ENCODE results near the gene PAK5. TPM values are rescaled to one million over a fixed set of nuclear protein-coding genes. Genes with fewer than 3 reads are reported as not detected.

PAK5 gene
- total and polyA plus RNA-seq, 2 of the 13 experiments (the other 11 are each of a cell fraction or from before 2014, with no cell fraction given), result not detected

GRCh38 chr20:9711872-9712271 is 127.0 kb downstream of the PAK5 start:
- Histone ChIP-seq H3K79me2 (ENCODE audit: insufficient read depth, low read length) (no peaks in the 10 kb centered on the region), H3K36me3 (replicated peaks in 1 of 2; ENCODE audit: control insufficient read depth in 1 of 2, insufficient read depth in 2 of 2, low read length in 2 of 2) (no peaks in the 10 kb centered on the region), H3K27ac (ENCODE audit: extremely low read length, insufficient read depth, low read length) (no peak overlapping the region), H3K9ac (ENCODE audit: insufficient read depth, low read depth, low read length) (no peak overlapping the region), H3K27me3 (ENCODE audit: control insufficient read depth in 1 of 2, insufficient read depth in 2 of 2, low read length in 2 of 2) (no peaks in the 10 kb centered on the region), H3K4me3 (replicated peaks in 1 of 3; ENCODE audit: insufficient read depth in 1 of 3, low read depth in 2 of 3, low read length in 3 of 3) (no peak overlapping the region), H4K20me1 (ENCODE audit: insufficient read depth, low read length) (no peaks in the 10 kb centered on the region), H3K4me1 (ENCODE audit: insufficient read depth, low read length) (no peaks in the 10 kb centered on the region), H3K9me3 (ENCODE audit: low read length) (no peaks in the 10 kb centered on the region), H2AFZ (ENCODE audit: low read length) (no peak overlapping the region), H3K4me2 (ENCODE audit: low read depth, low read length) (no peak overlapping the region)
- no peak for FAIRE-seq
- no peak for DNase-seq (ENCODE audit: low spot score)
- ChIA-PET POLR2A (no interaction called here), CTCF (ENCODE audit: low intra/inter-chr PET ratio, low total read pairs) (no interaction called here)
- WGBS (ENCODE audit: low lambda C conversion rate), result 22% methylated on average over 2 of the region's 2 CpGs
- intact Hi-C loops (cut with micrococcal nuclease; ENCODE audit: unreplicated experiment) (no loop called here), in situ Hi-C loops (cut with HindIII; ENCODE audit: extremely low pct_ligation_motif_present, low pct_unique_long_range_greater_than_20kb) (no loop called here)
- BruUV-seq (replicated peaks), result no TSS peak
- peak; percentile 98 for TF ChIP-seq MNT (IDR thresholded peaks at IDR 0.05)
- TF ChIP-seq ZNF225 (CRISPR knock-in tag; IDR thresholded peaks at IDR 0.05), result no peak
- no peak for TF ChIP-seq TBL1XR1 (IDR thresholded peaks at IDR 0.05; ENCODE audit: borderline replicate concordance, low read length, partially characterized antibody)
- TF ChIP-seq ZBTB20 (CRISPR knock-in tag; IDR thresholded peaks at IDR 0.05; ENCODE audit: borderline replicate concordance, low read depth), result no peak
- no peak for ATAC-seq

- in situ Hi-C loops (cut with HindIII; ENCODE audit: extremely low pct_ligation_motif_present, low pct_unique_long_range_greater_than_20kb) (no loop called here), intact Hi-C loops (cut with micrococcal nuclease; ENCODE audit: unreplicated experiment) (no loop called here)
- no peak overlapping the region for H3K27ac ChIP-seq (ENCODE audit: extremely low read length, insufficient read depth, low read length)
- no peaks in the 10 kb centered on the region for H3K27me3 ChIP-seq (ENCODE audit: control insufficient read depth in 1 of 2, insufficient read depth in 2 of 2, low read length in 2 of 2)
- H3K9me3 ChIP-seq (ENCODE audit: low read length), result no peaks in the 10 kb centered on the region
- ATAC-seq (no peak), FAIRE-seq (no peak), DNase-seq (ENCODE audit: low spot score) (no peak)
- CTCF ChIA-PET (ENCODE audit: low intra/inter-chr PET ratio, low total read pairs), result no interaction called here
- POLR2A ChIA-PET, result no interaction called here
- H3K4me1 ChIP-seq (ENCODE audit: insufficient read depth, low read length), result no peaks in the 10 kb centered on the region
- TF ChIP-seq IRF1 (CRISPR knock-in tag; IDR thresholded peaks at IDR 0.05; ENCODE audit: low read depth) (no peak), MNT (IDR thresholded peaks at IDR 0.05) (peak; percentile 97), CHD4 (IDR thresholded peaks at IDR 0.05; ENCODE audit: borderline replicate concordance, low read length) (no peak), ZKSCAN8 (CRISPR knock-in tag; IDR thresholded peaks at IDR 0.05; ENCODE audit: borderline replicate concordance) (no peak), ZNF207 (IDR thresholded peaks at IDR 0.05; ENCODE audit: borderline replicate concordance) (no peak)
- under 1% methylated on average over 3 of the region's 3 CpGs for WGBS (ENCODE audit: low lambda C conversion rate)
- no peaks in the 10 kb centered on the region for H3K79me2 ChIP-seq (ENCODE audit: insufficient read depth, low read length)
- no peak overlapping the region for H3K4me2 ChIP-seq (ENCODE audit: low read depth, low read length)
- H4K20me1 ChIP-seq (ENCODE audit: insufficient read depth, low read length), result no peaks in the 10 kb centered on the region
- H3K36me3 ChIP-seq (replicated peaks in 1 of 2; ENCODE audit: control insufficient read depth in 1 of 2, insufficient read depth in 2 of 2, low read length in 2 of 2), result no peaks in the 10 kb centered on the region
- no peak overlapping the region for H2AFZ ChIP-seq (ENCODE audit: low read length)
- BruUV-seq (replicated peaks), result no TSS peak
- H3K4me3 ChIP-seq (replicated peaks in 1 of 3; ENCODE audit: insufficient read depth in 1 of 3, low read depth in 2 of 3, low read length in 3 of 3), result no peak overlapping the region
- no peak overlapping the region for H3K9ac ChIP-seq (ENCODE audit: insufficient read depth, low read depth, low read length)
These were observed 128.2 kb downstream of the PAK5 start for GRCh38 chr20:9710685-9711084.
